ENCODE measurements around the gene SERPINB12.

- no peak for TF ChIP-seq POLR2AphosphoS5 (IDR thresholded peaks at IDR 0.05; ENCODE audit: low read depth, low read length)
- no peak for TF ChIP-seq REST (IDR thresholded peaks at IDR 0.05; ENCODE audit: insufficient read depth in 1 of 2, low read depth in 2 of 2, low read length in 2 of 2)
- TF ChIP-seq TAF1 (IDR thresholded peaks at IDR 0.05; ENCODE audit: borderline replicate concordance, insufficient read depth, low read length): no peak
- TF ChIP-seq SIN3A (IDR thresholded peaks at IDR 0.05; ENCODE audit: borderline replicate concordance, insufficient read depth, low read length): no peak
Measured at GRCh38 chr18:63613420-63613819, 71.3 kb downstream of the SERPINB12 start.
